GM06990 (cell line): ENCODE results near the gene LRRC34.
A peak's percentile ranks its signal among the peaks of the same experiment; 100 is the strongest.

Source experiments
- DNase-seq: peaks from one replicate; pipeline ENCODE4 v3.0.0-alpha.2; 2011; ENCODE audit not compliant: insufficient read length; ENCODE audit errors: extremely low read depth
- H3K27me3 ChIP-seq: replicated peaks from 2 replicates; pipeline ENCODE4 v1.6.0; 2011; ENCODE audit warnings: low read length; ENCODE audit not compliant: control insufficient read depth, insufficient read depth
- H3K36me3 ChIP-seq: 2 replicates; pipeline ENCODE4 v1.5.1; 2011; ENCODE audit warnings: low read length; ENCODE audit not compliant: control insufficient read depth, insufficient read depth
- H3K4me3 ChIP-seq: replicated peaks from 2 replicates; pipeline ENCODE4 v1.5.1; 2011; ENCODE audit warnings: low read depth, mild to moderate bottlenecking, control low read depth, low read length
- CTCF ChIP-seq: IDR thresholded peaks from 2 replicates; pipeline ENCODE4 v1.5.1; 2011; ENCODE audit warnings: low read length, control low read depth, mild to moderate bottlenecking, inconsistent platforms; ENCODE audit not compliant: insufficient read depth, poor library complexity, severe bottlenecking

LRRC34 gene

GRCh38 chr3:169771497-169772304, 41.0 kb downstream of the LRRC34 start:
- DNase-seq, result peak; percentile 67

GRCh38 chr3:169769287-169770181, 43.2 kb downstream of the LRRC34 start, which contains the start of gene ACTRT3:
TSS of gene ACTRT3 (minus strand) at chr3:169769561. CDS start at chr3:169769520, 41 bp downstream.
- Histone ChIP-seq H3K36me3 (no peaks in the 10 kb centered on the region), H3K27me3 (no peaks in the 10 kb centered on the region), H3K4me3 (peak within 1 kb of the TSS; percentile 75)
- peak; percentile 26 for TF ChIP-seq CTCF
- peak; percentile 83 for DNase-seq

More at GRCh38 chr3:169771497-169772304, 41.0 kb downstream of the LRRC34 start:
- Histone ChIP-seq H3K27me3 (no peaks in the 10 kb centered on the region), H3K4me3 (peak overlapping the region; percentile 78), H3K36me3 (peaks cover 1% of the 10 kb centered on the region; the same call in 1 of the 2 replicates)
- TF ChIP-seq CTCF, result no peak

- Histone ChIP-seq H3K4me3 (peak within 1 kb of the TSS; percentile 73), H3K27me3 (no peaks in the 10 kb centered on the region), H3K36me3 (no peaks in the 10 kb centered on the region)
- TF ChIP-seq CTCF, result no peak
- peak; percentile 86 for DNase-seq
These were observed 47.7 kb downstream of the LRRC34 start, which contains the start of gene TERC for GRCh38 chr3:169764882-169765612. TSS of gene TERC (minus strand) at chr3:169765060.

GRCh38 chr3:169764312-169764881, 48.3 kb downstream of the LRRC34 start:
- DNase-seq, result peak; percentile 82
- no peak for TF ChIP-seq CTCF
- peak overlapping the region; percentile 73 for H3K4me3 ChIP-seq
- H3K36me3 ChIP-seq, result no peaks in the 10 kb centered on the region
- no peaks in the 10 kb centered on the region for H3K27me3 ChIP-seq

GRCh38 chr3:169760479-169760878, 52.2 kb downstream of the LRRC34 start:
- no peak for TF ChIP-seq CTCF
- no peaks in the 10 kb centered on the region for H3K27me3 ChIP-seq
- H3K4me3 ChIP-seq, result no peak overlapping the region
- H3K36me3 ChIP-seq, result no peaks in the 10 kb centered on the region
- DNase-seq, result no peak
